ENCODE data around the gene NHLRC4. TPM values are rescaled to one million over a fixed set of nuclear protein-coding genes. Genes with fewer than 3 reads are reported as not detected.

Gene NHLRC4
- polyA plus RNA-seq, 1 of the 3 experiments (the other 2 are of a cell fraction), result 0.69 TPM

GRCh38 chr16:563072-563644 is 3.6 kb upstream of the NHLRC4 start:
- no peaks in the 10 kb centered on the region for H3K9me2 ChIP-seq
- TF ChIP-seq, protein P1, sequence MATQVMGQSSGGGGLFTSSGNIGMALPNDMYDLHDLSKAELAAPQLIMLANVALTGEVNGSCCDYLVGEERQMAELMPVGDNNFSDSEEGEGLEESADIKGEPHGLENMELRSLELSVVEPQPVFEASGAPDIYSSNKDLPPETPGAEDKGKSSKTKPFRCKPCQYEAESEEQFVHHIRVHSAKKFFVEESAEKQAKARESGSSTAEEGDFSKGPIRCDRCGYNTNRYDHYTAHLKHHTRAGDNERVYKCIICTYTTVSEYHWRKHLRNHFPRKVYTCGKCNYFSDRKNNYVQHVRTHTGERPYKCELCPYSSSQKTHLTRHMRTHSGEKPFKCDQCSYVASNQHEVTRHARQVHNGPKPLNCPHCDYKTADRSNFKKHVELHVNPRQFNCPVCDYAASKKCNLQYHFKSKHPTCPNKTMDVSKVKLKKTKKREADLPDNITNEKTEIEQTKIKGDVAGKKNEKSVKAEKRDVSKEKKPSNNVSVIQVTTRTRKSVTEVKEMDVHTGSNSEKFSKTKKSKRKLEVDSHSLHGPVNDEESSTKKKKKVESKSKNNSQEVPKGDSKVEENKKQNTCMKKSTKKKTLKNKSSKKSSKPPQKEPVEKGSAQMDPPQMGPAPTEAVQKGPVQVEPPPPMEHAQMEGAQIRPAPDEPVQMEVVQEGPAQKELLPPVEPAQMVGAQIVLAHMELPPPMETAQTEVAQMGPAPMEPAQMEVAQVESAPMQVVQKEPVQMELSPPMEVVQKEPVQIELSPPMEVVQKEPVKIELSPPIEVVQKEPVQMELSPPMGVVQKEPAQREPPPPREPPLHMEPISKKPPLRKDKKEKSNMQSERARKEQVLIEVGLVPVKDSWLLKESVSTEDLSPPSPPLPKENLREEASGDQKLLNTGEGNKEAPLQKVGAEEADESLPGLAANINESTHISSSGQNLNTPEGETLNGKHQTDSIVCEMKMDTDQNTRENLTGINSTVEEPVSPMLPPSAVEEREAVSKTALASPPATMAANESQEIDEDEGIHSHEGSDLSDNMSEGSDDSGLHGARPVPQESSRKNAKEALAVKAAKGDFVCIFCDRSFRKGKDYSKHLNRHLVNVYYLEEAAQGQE (IDR thresholded peaks at IDR 0.05; ENCODE audit: low read depth, low read length), result no peak
- H3K4me1 ChIP-seq (ENCODE audit: control insufficient read depth in 1 of 2, insufficient read depth in 2 of 2, low read depth in 1 of 2, low read length in 1 of 2), result peaks cover 6 to 38% of the 10 kb centered on the region in 2 experiments; a peak in 1 of 4 replicates
- H3K9ac ChIP-seq, result no peak overlapping the region
- DNase-seq, result no peak
- 84% methylated on average over 17 of the region's 30 CpGs for WGBS (ENCODE audit: low lambda C conversion rate)
- ChIA-PET CTCF (interaction anchor here (0.9 kb wide), 1 partner anchor 18 kb away, joined by 3 read pairs; no protein-coding TSS in a partner anchor), POLR2A (no interaction called here)
- H3K4me2 ChIP-seq, result no peak overlapping the region
- H3K27ac ChIP-seq (ENCODE audit: low read depth in 2 of 2, low read length in 1 of 2), result no peak overlapping the region
- H3F3A ChIP-seq (replicated peaks; ENCODE audit: insufficient read depth), result no peaks in the 10 kb centered on the region
- H3K27me3 ChIP-seq (ENCODE audit: insufficient read depth), result peaks cover 27% of the 10 kb centered on the region
- H2AFZ ChIP-seq (ENCODE audit: low read depth), result no peak overlapping the region
- H4K20me1 ChIP-seq (ENCODE audit: insufficient read depth), result no peaks in the 10 kb centered on the region
- H3K9me3 ChIP-seq, result no peaks in the 10 kb centered on the region
- no peaks in the 10 kb centered on the region for H3K36me3 ChIP-seq (replicated peaks in 1 of 2; ENCODE audit: control insufficient read depth in 1 of 2, insufficient read depth in 2 of 2, low read length in 1 of 2)
- no peaks in the 10 kb centered on the region for H3K79me2 ChIP-seq (ENCODE audit: insufficient read depth)
- H3K4me3 ChIP-seq (ENCODE audit: low read depth in 2 of 2, low read length in 1 of 2), result no peak overlapping the region

DNA sequence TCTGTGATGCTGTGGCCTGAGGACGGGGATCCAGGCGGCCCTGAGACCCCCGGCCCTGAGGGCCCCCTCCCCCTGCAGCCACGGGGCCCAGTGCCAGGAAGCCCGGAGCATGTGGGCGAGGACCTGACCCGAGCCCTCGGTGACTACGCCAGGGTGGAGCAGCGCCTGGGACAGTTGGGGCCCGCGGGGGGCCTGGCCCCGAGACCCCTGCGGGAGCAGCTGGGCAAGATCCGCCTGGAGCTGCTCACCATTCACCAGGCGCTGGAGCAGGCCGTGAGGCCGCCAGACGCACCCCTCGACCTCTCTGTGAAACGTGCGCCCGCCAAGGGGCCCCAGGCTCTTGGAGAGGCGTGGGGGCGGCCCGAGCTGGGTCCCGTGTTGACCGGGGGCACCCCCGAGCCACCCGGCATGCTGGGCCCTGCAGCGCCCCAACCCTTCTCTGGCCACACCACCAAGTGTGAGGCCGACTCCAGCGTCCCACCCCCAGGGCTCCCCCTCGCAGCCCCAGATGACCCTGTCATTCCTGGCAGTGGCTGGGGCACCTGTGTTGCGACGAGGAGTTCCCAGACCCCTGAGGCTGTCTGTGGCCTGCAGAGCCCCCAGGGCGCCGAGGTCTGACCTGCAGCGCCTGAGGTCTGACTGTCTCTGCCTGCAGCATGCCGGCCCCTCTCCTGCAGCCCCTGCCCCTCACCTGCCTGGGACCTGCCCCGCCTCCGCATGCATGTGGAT is 2.0 kb upstream of the NHLRC4 start:
- CTCF ChIA-PET, result interaction anchor here (0.8 to 1.5 kb wide), 6 partner anchors 8 to 385 kb away, joined by 3 to 6 read pairs (median 3); partner anchors contain the start of gene HBQ1
- Histone ChIP-seq H3K4me1 (ENCODE audit: control insufficient read depth in 1 of 2, insufficient read depth in 2 of 2, low read depth in 1 of 2, low read length in 1 of 2) (peaks cover 11 to 50% of the 10 kb centered on the region in 2 experiments; a peak in 2 of 4 replicates), H2AFZ (ENCODE audit: low read depth) (no peak overlapping the region), H3K36me3 (replicated peaks in 1 of 2; ENCODE audit: control insufficient read depth in 1 of 2, insufficient read depth in 2 of 2, low read length in 1 of 2) (no peaks in the 10 kb centered on the region), H3K9me3 (no peaks in the 10 kb centered on the region), H3K9me2 (no peaks in the 10 kb centered on the region), H3K27ac (ENCODE audit: low read depth in 2 of 2, low read length in 1 of 2) (peak overlapping the region in 1 of 2 experiments; percentile 95; a peak in 2 of 4 replicates), H3K79me2 (ENCODE audit: insufficient read depth) (no peaks in the 10 kb centered on the region), H3K9ac (no peak overlapping the region), H3K4me3 (ENCODE audit: low read depth in 2 of 2, low read length in 1 of 2) (no peak overlapping the region), H3K4me2 (no peak overlapping the region), H3F3A (replicated peaks; ENCODE audit: insufficient read depth) (no peaks in the 10 kb centered on the region), H4K20me1 (ENCODE audit: insufficient read depth) (no peaks in the 10 kb centered on the region), H3K27me3 (ENCODE audit: insufficient read depth) (peaks cover 11% of the 10 kb centered on the region)
- POLR2A ChIA-PET, result interaction anchor here (0.9 to 2.0 kb wide), 8 partner anchors 8 to 72 kb away, joined by 3 to 12 read pairs (median 4); partner anchors contain the start of gene CAPN15
- TF ChIP-seq YY1 (IDR thresholded peaks at IDR 0.05; ENCODE audit: low read depth) (no peak), POLR2AphosphoS5 (IDR thresholded peaks at IDR 0.05; ENCODE audit: low read depth, low read length) (no peak), TAF1 (IDR thresholded peaks at IDR 0.05; ENCODE audit: borderline replicate concordance, low read depth, low read length) (no peak), USF2 (IDR thresholded peaks at IDR 0.05; ENCODE audit: borderline replicate concordance, low read depth, low read length) (no peak), FOXJ3 (CRISPR knock-in tag; IDR thresholded peaks at IDR 0.05) (no peak), SIN3A (IDR thresholded peaks at IDR 0.05; ENCODE audit: borderline replicate concordance, low read depth, low read length) (no peak)
- DNase-seq, result peak; percentile 62
- WGBS (ENCODE audit: low lambda C conversion rate), result 83% methylated on average over 12 of the region's 42 CpGs
